ENCODE data around the gene NMUR1. TPM values are rescaled to one million over a fixed set of nuclear protein-coding genes. Genes with fewer than 3 reads are reported as not detected.

NMUR1 gene
- polyA plus RNA-seq, 1 donor (not counting 4 experiments of a cell fraction or from before 2014, with no cell fraction given), result not detected

- dilution Hi-C loops (cut with MboI; ENCODE audit: extremely low pct_ligation_motif_present, low sequenced_read_pairs), result no loop called here
- Histone ChIP-seq H3K9me1 (ENCODE audit: control insufficient read depth, extremely low read depth, insufficient read depth, low read length) (no peaks in the 10 kb centered on the region), H3K27ac (ENCODE audit: control insufficient read depth, insufficient read depth, low read length) (no peak overlapping the region), H3K4me1 (ENCODE audit: control insufficient read depth, extremely low read depth, insufficient read depth, low read length) (no peaks in the 10 kb centered on the region), H3K27me3 (ENCODE audit: control insufficient read depth, extremely low read depth, insufficient read depth, low read length) (peaks cover 26% of the 10 kb centered on the region), H3K4me3 (ENCODE audit: control insufficient read depth in 2 of 3, extremely low read depth in 1 of 3, insufficient read depth in 2 of 3, low read depth in 1 of 3, low read length in 3 of 3) (no peak overlapping the region), H3K36me3 (ENCODE audit: control insufficient read depth in 2 of 2, extremely low read depth in 1 of 2, insufficient read depth in 2 of 2, low read length in 2 of 2) (no peaks in the 10 kb centered on the region), H3K4me2 (ENCODE audit: control insufficient read depth, extremely low read depth, insufficient read depth, low read depth, low read length) (no peak overlapping the region), H3K9ac (ENCODE audit: control insufficient read depth, extremely low read depth, insufficient read depth, low read length) (no peak overlapping the region), H3K9me3 (ENCODE audit: control insufficient read depth, low read depth, low read length) (no peaks in the 10 kb centered on the region), H2AFZ (ENCODE audit: control insufficient read depth, low read length) (no peak overlapping the region), H3K79me2 (ENCODE audit: control insufficient read depth, insufficient read depth, low read length) (no peaks in the 10 kb centered on the region), H4K20me1 (ENCODE audit: control insufficient read depth, extremely low read depth, insufficient read depth, low read length) (no peaks in the 10 kb centered on the region)
- no peak for TF ChIP-seq EZH2 (IDR thresholded peaks at IDR 0.05; ENCODE audit: low read length)
- no peak for TF ChIP-seq CTCF (optimal IDR thresholded peaks at IDR 0.05 in 1 of 3, IDR thresholded peaks at IDR 0.05 in 1 of 3, conservative IDR thresholded peaks at IDR 0.05 in 1 of 3; ENCODE audit: extremely low read depth in 1 of 3, insufficient read depth in 2 of 3, low read length in 3 of 3)
- FAIRE-seq (no peak), DNase-seq (ENCODE audit: low read depth, low spot score) (no peak)
These were observed 2.1 kb downstream of the NMUR1 start for GRCh38 chr2:231527955-231528635.

- no peaks in the 10 kb centered on the region for H3K36me3 ChIP-seq (ENCODE audit: control insufficient read depth in 2 of 2, extremely low read depth in 1 of 2, insufficient read depth in 2 of 2, low read length in 2 of 2)
- H2AFZ ChIP-seq (ENCODE audit: control insufficient read depth, low read length), result no peak overlapping the region
- FAIRE-seq (no peak), DNase-seq (ENCODE audit: low read depth, low spot score) (no peak)
- no peaks in the 10 kb centered on the region for H3K79me2 ChIP-seq (ENCODE audit: control insufficient read depth, insufficient read depth, low read length)
- H3K4me1 ChIP-seq (ENCODE audit: control insufficient read depth, extremely low read depth, insufficient read depth, low read length), result no peaks in the 10 kb centered on the region
- H3K9me1 ChIP-seq (ENCODE audit: control insufficient read depth, extremely low read depth, insufficient read depth, low read length), result no peaks in the 10 kb centered on the region
- peaks cover 26% of the 10 kb centered on the region for H3K27me3 ChIP-seq (ENCODE audit: control insufficient read depth, extremely low read depth, insufficient read depth, low read length)
- H3K27ac ChIP-seq (ENCODE audit: control insufficient read depth, insufficient read depth, low read length), result no peak overlapping the region
- no peak for TF ChIP-seq EZH2 (IDR thresholded peaks at IDR 0.05; ENCODE audit: low read length)
- TF ChIP-seq CTCF (optimal IDR thresholded peaks at IDR 0.05 in 1 of 3, IDR thresholded peaks at IDR 0.05 in 1 of 3, conservative IDR thresholded peaks at IDR 0.05 in 1 of 3; ENCODE audit: extremely low read depth in 1 of 3, insufficient read depth in 2 of 3, low read length in 3 of 3), result no peak
- dilution Hi-C loops (cut with MboI; ENCODE audit: extremely low pct_ligation_motif_present, low sequenced_read_pairs), result no loop called here
- no peak overlapping the region for H3K9ac ChIP-seq (ENCODE audit: control insufficient read depth, extremely low read depth, insufficient read depth, low read length)
- no peaks in the 10 kb centered on the region for H3K9me3 ChIP-seq (ENCODE audit: control insufficient read depth, low read depth, low read length)
- H3K4me2 ChIP-seq (ENCODE audit: control insufficient read depth, extremely low read depth, insufficient read depth, low read depth, low read length), result no peak overlapping the region
- H3K4me3 ChIP-seq (ENCODE audit: control insufficient read depth in 2 of 3, extremely low read depth in 1 of 3, insufficient read depth in 2 of 3, low read depth in 1 of 3, low read length in 3 of 3), result no peak overlapping the region
- H4K20me1 ChIP-seq (ENCODE audit: control insufficient read depth, extremely low read depth, insufficient read depth, low read length), result no peaks in the 10 kb centered on the region
These were observed 3.2 kb downstream of the NMUR1 start for GRCh38 chr2:231527091-231527395.

All from keratinocyte (primary cell).